ENCODE data around the gene SRD5A1. TPM values are rescaled to one million over a fixed set of nuclear protein-coding genes. Genes with fewer than 3 reads are reported as not detected.
"Not testable (repeated sequence)": the region's sequence is repeated elsewhere in the genome, so short reads cannot be mapped to it uniquely, and the experiment has no call there.

The SRD5A1 gene
- total RNA-seq, 3 donors from 2014 or later, result 3.6 to 10.6 (median 7.0) TPM

DNA sequence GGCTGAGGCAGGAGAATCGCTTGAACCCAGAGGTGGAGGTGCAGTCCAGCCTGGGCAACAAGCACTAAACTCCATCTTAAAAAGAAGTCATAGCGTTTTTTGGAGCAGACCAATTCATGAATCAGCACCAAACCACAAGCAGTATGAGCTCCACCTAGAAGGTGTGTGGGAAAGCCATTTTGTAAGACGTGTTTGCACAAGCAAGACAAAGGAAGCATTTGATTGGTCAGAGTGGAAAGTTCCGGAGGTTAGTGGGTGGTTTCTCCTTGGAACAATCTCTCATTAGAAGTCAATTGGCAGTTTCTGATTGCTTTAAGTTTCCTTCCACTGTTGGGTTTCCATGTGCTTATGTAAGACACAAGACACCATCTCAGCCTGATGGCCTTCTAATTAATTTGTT lies 5.0 kb downstream of the SRD5A1 start:
- Histone ChIP-seq H3K9me3 (no peaks in the 10 kb centered on the region), H3K27me3 (no peaks in the 10 kb centered on the region), H3K36me3 (no peaks in the 10 kb centered on the region), H3K4me3 (no peak overlapping the region), H3K4me1 (no peaks in the 10 kb centered on the region), H3K27ac (no peak overlapping the region)
- TF ChIP-seq POLR2A (IDR thresholded peaks at IDR 0.05), result no peak
- no peak for TF ChIP-seq POLR2AphosphoS5 (IDR thresholded peaks at IDR 0.05)
- TF ChIP-seq, protein P1, sequence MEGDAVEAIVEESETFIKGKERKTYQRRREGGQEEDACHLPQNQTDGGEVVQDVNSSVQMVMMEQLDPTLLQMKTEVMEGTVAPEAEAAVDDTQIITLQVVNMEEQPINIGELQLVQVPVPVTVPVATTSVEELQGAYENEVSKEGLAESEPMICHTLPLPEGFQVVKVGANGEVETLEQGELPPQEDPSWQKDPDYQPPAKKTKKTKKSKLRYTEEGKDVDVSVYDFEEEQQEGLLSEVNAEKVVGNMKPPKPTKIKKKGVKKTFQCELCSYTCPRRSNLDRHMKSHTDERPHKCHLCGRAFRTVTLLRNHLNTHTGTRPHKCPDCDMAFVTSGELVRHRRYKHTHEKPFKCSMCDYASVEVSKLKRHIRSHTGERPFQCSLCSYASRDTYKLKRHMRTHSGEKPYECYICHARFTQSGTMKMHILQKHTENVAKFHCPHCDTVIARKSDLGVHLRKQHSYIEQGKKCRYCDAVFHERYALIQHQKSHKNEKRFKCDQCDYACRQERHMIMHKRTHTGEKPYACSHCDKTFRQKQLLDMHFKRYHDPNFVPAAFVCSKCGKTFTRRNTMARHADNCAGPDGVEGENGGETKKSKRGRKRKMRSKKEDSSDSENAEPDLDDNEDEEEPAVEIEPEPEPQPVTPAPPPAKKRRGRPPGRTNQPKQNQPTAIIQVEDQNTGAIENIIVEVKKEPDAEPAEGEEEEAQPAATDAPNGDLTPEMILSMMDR (IDR thresholded peaks at IDR 0.05), result no peak
- intact Hi-C loops (cut with DNase I; ENCODE audit: low total_unique reads), result loop anchor here (10.0 kb wide), 1 partner anchor 67 kb away; no protein-coding TSS in a partner anchor
- no peak for DNase-seq (ENCODE audit: low spot score in 2 of 2)

DNA sequence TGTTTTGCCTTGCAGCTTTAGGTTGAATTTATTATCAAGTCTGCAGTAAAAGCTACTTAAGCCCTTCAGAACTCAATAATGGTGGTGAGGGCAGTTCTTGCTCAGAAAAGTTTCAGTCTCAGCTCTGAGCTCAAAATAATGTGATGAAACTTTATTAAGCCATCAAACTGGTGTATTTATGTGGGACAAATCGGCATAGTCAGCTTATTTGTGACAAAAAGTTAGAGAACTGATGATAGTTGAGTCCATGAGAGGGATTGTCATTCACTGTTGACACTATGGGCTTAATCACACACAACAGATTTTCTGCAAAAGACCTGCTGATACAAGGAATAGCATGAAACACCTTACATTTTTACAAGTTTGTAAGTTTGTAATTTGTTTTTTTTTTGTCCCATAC lies 9.4 kb downstream of the SRD5A1 start:
- Histone ChIP-seq H3K4me1 (no peaks in the 10 kb centered on the region), H3K27me3 (no peaks in the 10 kb centered on the region), H3K36me3 (no peaks in the 10 kb centered on the region), H3K9me3 (no peaks in the 10 kb centered on the region), H3K4me3 (no peak overlapping the region), H3K27ac (no peak overlapping the region)
- TF ChIP-seq POLR2A (IDR thresholded peaks at IDR 0.05) (no peak), POLR2AphosphoS5 (IDR thresholded peaks at IDR 0.05) (no peak)
- TF ChIP-seq, protein P1 (IDR thresholded peaks at IDR 0.05), result no peak
- intact Hi-C loops (cut with DNase I; ENCODE audit: low total_unique reads), result no loop called here
- DNase-seq (ENCODE audit: low spot score in 2 of 2), result no peak

DNA sequence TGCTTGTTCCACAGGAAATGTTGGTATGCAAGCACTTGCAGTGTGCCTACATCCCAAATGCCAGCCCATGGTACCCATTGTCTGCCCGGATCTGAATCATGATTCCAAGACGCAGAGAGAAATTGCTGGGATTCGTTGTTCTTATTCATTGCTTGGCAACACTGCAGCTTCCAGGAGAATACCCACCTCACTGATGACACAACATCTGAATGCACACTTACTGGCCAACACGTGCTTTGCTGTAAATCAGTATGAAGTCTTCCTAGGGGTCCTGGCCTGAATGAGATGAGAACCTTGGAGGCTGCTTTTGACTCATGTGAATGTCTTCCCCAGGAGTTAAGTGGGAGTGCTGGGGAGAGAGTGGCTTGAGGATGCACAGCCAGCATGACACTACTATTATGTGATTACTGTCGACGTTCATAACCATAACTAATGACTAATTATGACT lies 11.6 kb downstream of the SRD5A1 start:
- no peaks in the 10 kb centered on the region for H3K27me3 ChIP-seq
- TF ChIP-seq, protein P1 (IDR thresholded peaks at IDR 0.05), result no peak
- TF ChIP-seq POLR2AphosphoS5 (IDR thresholded peaks at IDR 0.05) (no peak), POLR2A (IDR thresholded peaks at IDR 0.05) (no peak)
- intact Hi-C loops (cut with DNase I; ENCODE audit: low total_unique reads), result loop anchor here (5.0 kb wide), 1 partner anchor 358 kb away; no protein-coding TSS in a partner anchor

DNA sequence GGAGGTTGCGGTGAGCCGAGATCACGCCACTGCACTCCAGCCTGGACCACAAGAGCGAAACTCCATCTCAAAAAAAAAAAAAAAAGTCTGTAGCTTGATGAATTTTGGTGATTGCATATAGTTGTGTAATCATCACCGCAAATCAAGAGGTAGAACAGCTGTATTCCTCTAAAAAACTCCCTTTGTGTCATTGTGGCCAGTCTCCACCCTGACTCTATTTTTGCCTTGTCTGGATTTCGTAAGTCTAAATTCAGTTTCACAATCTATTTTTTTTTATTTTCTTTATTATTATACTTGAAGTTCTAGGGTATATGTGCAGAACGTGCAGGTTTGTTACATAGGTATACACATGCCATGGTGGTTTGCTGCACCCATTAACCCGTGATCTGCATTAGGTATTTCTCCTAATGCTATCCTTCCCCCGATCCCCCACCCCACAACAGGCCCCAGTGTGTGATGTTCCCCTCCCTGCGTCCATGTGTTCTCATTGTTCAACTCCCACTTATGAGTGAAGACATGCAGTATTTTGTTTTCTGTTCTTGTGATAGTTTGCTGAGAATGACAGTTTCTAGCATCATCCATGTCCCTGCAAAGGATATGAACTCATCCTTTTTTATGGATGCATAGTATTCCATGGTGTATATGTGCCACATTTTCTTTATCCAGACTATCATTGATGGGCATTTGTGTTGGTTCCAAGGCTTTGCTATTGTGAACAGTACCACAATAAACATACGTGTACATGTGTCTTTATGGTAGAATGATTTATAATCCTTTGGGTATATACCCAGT lies 12.5 kb downstream of the SRD5A1 start:
- intact Hi-C loops (cut with DNase I; ENCODE audit: low total_unique reads), result loop anchor here (5.0 kb wide), 1 partner anchor 358 kb away; no protein-coding TSS in a partner anchor
- not testable (repeated sequence) for H3K36me3 ChIP-seq; DNase-seq (ENCODE audit: low spot score in 2 of 2); H3K27me3 ChIP-seq; H3K4me1 ChIP-seq; H3K9me3 ChIP-seq; H3K27ac ChIP-seq; H3K4me3 ChIP-seq

More for the DNA sequence above, 11.6 kb downstream of the SRD5A1 start:
- Histone ChIP-seq H3K4me3 (no peak overlapping the region), H3K27ac (no peak overlapping the region), H3K36me3 (no peaks in the 10 kb centered on the region), H3K4me1 (no peaks in the 10 kb centered on the region), H3K9me3 (no peaks in the 10 kb centered on the region)
- DNase-seq (ENCODE audit: low spot score in 2 of 2), result no peak

DNA sequence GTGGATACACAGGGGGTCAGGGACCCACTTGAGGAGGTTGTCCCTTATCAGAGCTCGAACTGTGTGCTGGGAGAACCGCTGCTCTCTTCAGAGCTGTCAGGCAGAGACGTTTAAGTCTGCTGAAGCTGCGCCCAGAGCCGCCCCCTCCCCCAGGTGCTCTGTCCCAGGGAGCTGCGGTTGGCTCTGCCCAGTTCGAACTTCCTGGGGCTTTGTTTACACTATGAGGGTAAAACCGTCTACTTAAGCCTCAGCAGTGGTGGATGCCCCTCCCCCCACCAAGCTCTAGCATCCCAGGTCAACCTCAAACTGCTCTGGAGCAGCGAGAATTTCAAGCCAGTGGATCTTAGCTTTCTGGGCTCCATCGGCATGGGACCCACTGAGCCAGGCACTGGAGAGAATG lies 15.9 kb downstream of the SRD5A1 start:
- Histone ChIP-seq H3K27me3 (no peaks in the 10 kb centered on the region), H3K9me3 (no peaks in the 10 kb centered on the region), H3K4me3 (no peak overlapping the region), H3K4me1 (no peaks in the 10 kb centered on the region), H3K27ac (no peak overlapping the region), H3K36me3 (no peaks in the 10 kb centered on the region)
- intact Hi-C loops (cut with DNase I; ENCODE audit: low total_unique reads), result loop anchor here (5.0 kb wide), 1 partner anchor 362 kb away; no protein-coding TSS in a partner anchor
- TF ChIP-seq POLR2A (IDR thresholded peaks at IDR 0.05) (no peak), POLR2AphosphoS5 (IDR thresholded peaks at IDR 0.05) (no peak)
- TF ChIP-seq, protein P1 (IDR thresholded peaks at IDR 0.05), result no peak
- no peak for DNase-seq (ENCODE audit: low spot score in 2 of 2)
